Umbilical cord (tissue), 2 donors: Measurements from ENCODE around the gene SP110. TPM values are rescaled to one million over a fixed set of nuclear protein-coding genes. Genes with fewer than 3 reads are reported as not detected.

Experiments used
- DNase-seq: peaks from one replicate; pipeline ENCODE4 v3.0.0-alpha.2; 2015; ENCODE audit warnings: low spot score
- total RNA-seq: library from RNA; depleted of rRNA; stranded (reverse); fragments of >200 nt; gene quantifications from one replicate; pipeline ENCODE4 v1.2.3, GENCODE V29; 2014; ENCODE audit warnings: low replicate concordance; ENCODE audit not compliant: insufficient read depth

The SP110 gene
- total RNA-seq, 1 donor from 2014 or later = 25.8 TPM

- DNase-seq = no peak
Observed at GRCh38 chr2:230170532-230170931, 49.3 kb downstream of the SP110 start.

GRCh38 chr2:230166557-230167170, 53.1 kb downstream of the SP110 start:
- DNase-seq = no peak

DNA sequence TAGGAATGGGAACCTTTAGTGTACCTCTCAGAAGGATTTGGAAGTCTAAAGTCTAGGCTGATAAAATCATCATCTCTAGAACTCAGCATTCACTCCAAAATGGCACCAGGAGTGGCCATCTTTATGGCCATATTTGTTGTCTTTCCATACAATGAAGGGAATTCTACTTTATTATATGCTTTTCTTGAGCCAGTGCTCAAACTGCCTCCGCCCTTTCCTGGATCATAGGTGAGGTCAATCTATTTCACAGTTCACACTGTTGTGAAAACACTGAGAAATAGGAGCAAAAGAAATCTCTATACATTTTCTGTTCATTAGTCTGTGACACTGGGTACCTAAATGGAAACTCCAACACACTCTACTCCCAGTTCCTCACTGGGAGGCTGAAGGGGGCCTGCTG, 55.6 kb downstream of the SP110 start:
- no peak for DNase-seq

GRCh38 chr2:230162981-230163380, 56.8 kb downstream of the SP110 start:
- DNase-seq = peak; percentile 6

GRCh38 chr2:230161184-230161583, 58.6 kb downstream of the SP110 start:
- DNase-seq = no peak

DNA sequence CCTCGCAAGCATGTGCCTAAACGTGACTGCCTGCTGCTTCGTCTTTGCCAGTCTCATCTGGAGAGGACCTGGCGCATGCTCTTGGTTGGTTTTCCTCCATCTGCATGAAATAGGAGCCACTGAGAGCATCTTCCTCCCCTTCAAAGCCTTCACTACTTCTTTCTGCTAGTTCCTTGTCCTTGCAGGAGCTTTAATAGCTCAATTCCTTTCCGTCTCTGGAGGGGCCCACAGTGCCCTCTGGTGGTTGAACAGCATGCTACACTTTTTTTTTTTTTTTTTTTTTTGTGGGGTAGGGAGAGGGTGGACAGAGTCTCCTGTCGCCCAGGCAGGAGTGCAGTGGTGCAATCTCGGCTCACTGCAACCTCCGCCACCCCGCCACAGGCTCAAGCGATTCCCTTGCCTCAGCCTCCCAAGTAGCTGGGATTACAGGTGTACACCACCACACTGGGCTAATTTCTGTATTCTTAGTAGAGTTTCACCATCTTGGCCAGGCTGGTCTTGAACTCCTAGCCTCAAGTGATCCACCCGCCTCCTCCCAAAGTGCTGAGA, 59.6 kb downstream of the SP110 start:
- peak; percentile 54 for DNase-seq

DNA sequence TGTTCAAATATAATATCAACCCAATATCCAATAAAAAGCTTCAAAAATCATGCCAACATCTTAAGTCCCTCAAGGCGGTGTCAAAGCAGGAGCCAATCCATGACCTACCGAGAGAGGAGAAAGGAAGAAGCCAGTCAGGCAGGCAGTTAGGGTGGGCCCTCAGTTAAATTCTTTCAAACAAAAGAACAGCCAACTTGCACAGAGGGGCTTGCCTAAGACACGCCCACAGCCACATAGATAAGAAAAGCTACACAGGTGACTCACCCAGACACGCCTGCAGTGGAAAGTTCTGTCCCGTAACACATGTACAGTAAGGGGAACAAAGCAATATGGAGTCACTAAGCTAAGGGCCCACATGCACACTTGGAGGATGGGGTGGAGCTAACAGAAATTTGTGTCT, 61.3 kb downstream of the SP110 start:
- no peak for DNase-seq

- peak; percentile 42 for DNase-seq
Observed at GRCh38 chr2:230156782-230157699, 62.7 kb downstream of the SP110 start.

GRCh38 chr2:230155359-230155758, 64.4 kb downstream of the SP110 start:
- DNase-seq = no peak

GRCh38 chr2:230153390-230153976, 66.3 kb downstream of the SP110 start:
- peak; percentile 76 for DNase-seq

- no peak for DNase-seq
Observed at GRCh38 chr2:230152334-230152733, 67.5 kb downstream of the SP110 start.

- no peak for DNase-seq
Observed at GRCh38 chr2:230144355-230144754, 75.4 kb downstream of the SP110 start.

GRCh38 chr2:230140667-230141066, 79.1 kb downstream of the SP110 start:
- no peak for DNase-seq

DNA sequence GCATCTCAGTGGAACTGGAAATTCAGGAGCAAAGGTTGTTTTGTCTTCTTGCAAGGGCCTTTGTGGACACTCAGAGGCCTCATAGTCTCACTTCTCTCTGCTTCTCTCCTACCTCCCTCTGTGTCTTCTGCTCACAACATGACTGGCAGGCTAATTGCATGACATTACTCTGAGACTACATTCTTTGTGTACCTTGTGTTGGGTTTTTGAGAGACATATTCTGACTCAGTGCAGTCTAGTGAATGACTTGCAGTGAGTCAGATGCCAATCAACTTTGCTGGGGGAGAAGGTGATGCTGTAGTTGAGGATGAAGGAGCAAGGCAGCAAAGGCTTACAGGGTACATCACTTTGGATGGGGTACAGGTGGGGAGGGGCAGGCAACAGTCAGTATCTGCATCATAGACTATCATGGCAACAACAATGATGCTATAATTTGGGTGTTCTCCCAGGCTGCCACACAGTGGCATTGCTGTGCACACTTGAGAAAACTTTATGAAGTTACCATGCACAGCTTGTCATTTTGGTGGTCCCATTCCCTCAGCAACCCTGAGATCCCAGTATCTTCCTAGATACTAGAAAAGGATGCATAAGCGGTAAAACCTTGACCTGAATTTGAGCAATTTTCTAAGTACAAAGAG, 81.8 kb downstream of the SP110 start:
- DNase-seq = no peak

DNA sequence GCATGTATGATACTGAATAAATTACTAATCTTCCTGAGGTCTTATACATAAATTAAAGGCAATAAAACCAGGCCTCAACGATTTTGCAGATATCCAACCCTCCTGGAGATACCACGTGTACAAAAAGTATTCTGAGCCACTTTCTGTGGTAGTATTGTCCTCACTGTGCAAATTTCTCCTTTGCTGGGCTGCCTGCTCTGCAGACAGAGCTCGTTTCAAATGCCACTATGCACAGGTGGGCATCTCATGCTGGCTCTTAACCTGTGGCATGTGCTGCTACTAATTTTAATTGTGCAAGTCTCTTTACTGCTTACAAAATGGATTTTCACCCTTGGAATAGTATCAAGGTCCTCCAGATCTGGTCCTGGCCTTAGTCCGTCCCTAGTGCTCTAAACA, 84.7 kb downstream of the SP110 start:
- no peak for DNase-seq

GRCh38 chr2:230134496-230135129, 85.2 kb downstream of the SP110 start:
- DNase-seq = no peak

- DNase-seq = no peak
Observed at GRCh38 chr2:230131366-230131765, 88.4 kb downstream of the SP110 start.

DNA sequence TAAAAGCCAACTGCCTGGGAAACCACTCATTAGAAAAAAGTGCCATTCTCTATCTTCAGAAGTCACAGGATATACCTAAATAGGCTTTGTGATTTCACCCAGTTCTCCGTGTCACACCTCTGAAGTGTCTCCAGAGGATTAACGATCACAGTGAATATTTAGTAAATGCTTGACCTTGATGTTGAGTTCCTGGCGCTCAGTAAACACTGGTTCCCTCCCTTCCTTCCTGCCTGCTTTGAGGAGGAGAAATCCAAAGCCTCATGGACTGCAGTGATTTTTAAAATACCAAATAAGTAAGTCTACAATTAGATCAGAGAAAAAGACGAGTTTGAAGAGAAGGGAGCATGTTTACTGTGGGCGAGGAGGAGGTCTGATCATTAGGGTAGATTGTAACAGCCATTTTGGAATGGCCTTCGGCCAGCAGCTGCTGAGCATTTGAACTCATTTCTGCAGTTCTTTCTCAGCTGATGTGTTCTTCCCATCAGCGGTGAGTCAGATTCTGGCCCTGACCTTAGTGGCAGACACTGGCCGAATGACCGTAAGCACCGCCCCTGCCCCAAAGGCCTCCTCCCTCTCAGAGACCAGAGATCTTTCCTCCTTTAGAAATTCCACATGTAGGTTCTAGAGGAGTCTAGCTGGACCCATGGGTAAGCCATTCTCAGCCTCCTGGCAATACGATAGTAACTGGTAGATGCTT, 89.0 kb downstream of the SP110 start:
- DNase-seq = no peak

GRCh38 chr2:230129343-230129742, 90.4 kb downstream of the SP110 start:
- no peak for DNase-seq

GRCh38 chr2:230128623-230129342, 91.0 kb downstream of the SP110 start:
- DNase-seq = peak; percentile 72
